GM18507 (cell line): ENCODE results near the gene EGFL7.
"Not testable (repeated sequence)": the region's sequence is repeated elsewhere in the genome, so short reads cannot be mapped to it uniquely, and the experiment has no call there.

Experiments
- DNase-seq: peaks from one replicate; pipeline ENCODE4 v3.0.0; 2011; ENCODE audit warnings: low read depth; ENCODE audit not compliant: insufficient read length; ENCODE audit errors: extremely low spot score
- FAIRE-seq: peaks from 2 replicates; lab custom pipeline; 2011; peaks lifted over from hg19 to GRCh38; lab: Jason Lieb, UNC

EGFL7 gene

DNA sequence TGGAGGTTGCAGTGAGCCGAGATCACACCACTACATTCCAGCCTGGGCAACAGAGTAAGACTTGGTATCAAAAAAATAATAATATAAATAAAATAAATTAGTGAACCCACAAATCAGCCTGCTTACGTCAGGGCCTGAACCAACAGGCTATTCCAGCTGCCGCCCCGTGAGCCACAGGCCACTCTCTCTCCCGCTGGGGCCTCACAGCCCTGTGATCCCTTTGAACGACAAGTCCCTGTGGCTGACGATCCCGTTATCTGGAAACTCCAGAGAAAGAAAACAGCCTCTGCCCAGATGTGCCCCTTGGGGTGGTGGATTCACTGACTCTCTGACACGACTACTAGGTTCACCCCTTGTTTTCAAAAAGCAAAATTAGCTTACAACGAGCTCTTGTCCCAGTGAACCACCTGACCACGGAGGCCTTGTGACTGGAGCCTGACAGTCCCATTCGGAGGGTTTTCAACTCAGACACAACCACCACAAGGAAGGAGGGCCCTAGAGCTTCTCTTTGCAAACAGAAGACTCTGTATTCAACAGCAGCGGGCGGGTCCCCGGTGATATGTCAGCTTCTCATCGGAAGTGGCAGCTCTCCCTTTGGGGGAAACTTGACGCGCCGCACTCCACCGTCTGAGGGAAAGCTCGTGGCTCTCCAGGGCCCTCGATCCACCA, 45.3 kb downstream of the EGFL7 start:
- FAIRE-seq (no peak), DNase-seq (no peak)

DNA sequence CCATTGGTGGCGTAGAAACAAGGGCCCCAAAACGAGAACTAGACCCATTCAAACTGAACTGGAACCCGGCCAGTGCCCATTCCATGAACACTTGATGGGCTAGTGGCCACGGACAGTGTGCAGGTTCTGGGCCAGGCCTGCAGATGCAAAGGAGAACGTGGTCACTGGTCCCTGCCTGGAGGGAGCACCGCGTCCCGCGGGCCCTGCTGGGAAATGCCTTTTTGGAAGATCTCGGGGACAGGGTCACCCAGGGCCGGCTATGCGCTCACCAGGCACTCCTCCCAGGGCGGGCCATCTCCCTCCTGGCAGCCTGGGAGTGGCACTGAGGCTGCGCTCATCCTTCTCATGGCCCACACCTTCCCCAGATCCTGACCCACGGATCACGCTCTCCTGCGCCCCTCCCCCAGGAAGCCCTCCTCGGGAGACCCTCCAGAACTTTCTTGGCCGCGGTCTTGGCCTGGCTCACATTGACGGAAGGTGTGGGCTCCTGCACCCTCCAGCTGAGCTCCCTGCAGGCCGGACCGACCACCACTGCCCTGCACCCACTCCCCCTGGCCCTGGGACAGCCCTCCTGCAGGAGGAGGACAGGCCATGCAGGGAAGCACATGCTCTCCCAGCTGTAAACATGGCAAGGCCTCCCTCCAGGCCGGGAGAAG, 46.9 kb downstream of the EGFL7 start:
- FAIRE-seq (no peak), DNase-seq (no peak)

DNA sequence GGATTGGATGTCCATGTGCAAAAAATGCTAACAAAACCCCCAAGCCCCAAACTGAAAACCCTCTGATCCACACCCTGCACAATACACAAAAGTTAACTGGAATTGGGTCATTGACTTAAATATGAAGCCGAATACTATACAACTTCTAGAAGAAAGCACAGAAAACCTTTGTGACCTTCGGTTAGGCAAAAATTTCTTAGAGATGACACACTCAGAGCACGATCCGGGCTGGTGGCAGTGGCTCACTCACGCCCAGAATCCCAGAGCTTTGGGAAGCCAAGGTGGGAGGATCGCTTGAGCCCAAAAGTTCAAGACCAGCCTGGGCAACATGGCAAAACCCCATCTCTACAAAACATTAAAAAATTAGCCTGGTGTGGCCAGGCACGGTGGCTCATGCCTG, 47.8 kb downstream of the EGFL7 start:
- DNase-seq (no peak), FAIRE-seq (no peak)

DNA sequence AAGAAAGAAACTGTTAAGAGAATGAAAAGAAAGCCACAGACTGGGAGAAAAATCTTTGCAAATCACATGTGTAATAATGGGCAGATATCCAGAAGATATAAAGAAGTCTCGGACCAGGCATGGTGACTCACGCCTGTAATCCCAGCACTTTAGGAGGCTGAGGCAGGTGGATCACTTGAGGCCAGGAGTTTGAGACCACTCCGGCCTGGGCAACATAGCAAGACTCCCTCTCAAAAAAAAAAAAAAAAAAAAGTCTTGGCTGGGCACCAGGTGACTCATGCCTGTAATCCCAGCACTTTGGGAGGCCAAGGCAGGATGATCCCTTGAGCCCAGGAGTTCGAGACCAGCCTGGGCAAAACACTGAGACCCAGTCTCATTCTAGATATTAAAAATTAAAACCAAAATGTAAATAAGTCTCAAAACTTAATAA, 48.5 kb downstream of the EGFL7 start:
- FAIRE-seq: not testable (repeated sequence)

DNA sequence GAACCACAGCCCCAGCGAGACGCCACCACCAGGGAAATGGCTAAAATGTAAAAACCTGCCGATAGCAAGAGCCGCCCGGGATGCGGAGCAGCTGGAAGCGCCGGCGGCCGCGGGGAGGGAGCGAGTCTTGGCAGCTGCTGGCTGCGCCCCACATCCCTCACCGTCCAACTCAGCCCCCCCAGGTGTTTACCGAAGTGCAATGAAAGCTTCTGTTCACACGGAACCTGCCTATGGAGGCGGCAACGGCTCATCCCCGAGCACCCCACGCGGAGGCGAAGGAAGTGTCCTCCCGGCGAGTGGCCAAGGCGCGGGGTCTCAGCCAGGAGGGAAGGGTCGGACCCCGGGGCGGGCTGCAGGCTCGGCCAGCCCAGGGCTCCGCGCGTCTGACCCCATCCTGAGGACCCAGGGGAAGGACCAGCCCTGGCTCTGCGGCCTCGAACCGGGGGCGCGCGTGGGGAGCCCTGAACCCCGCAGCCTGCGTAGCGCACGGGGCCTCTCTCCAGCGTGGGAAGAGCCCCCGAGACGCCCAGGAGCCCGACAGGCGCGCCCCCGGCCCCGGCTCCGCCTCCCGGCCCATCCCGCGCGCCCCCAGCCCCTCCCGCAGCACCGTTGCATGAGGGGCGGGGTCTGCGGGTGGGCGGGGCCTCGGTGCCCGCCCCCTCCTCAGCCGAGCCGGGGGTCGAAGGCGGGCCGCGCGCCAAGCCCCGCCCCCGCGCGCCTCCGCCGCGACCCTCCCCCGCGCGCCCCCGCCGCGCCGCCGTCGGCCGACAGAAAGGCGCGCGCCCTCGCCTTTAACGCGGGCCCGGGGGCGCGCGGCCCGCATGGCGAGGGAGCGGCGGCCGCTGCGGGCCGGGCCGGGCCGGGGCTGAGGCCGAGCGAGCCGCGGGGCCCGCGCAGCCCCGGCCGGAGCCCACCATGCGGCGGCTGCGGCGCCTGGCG, 49.3 kb downstream of the EGFL7 start, which contains the start of gene DIPK1B:
Gene DIPK1B (plus strand): TSS at position 822 of the 939 bp plus-strand sequence. CDS start 94 bp downstream, at position 916.
- no peak for DNase-seq
- no peak for FAIRE-seq

More for the DNA sequence above, 48.5 kb downstream of the EGFL7 start:
- not testable (repeated sequence) for DNase-seq

DNA sequence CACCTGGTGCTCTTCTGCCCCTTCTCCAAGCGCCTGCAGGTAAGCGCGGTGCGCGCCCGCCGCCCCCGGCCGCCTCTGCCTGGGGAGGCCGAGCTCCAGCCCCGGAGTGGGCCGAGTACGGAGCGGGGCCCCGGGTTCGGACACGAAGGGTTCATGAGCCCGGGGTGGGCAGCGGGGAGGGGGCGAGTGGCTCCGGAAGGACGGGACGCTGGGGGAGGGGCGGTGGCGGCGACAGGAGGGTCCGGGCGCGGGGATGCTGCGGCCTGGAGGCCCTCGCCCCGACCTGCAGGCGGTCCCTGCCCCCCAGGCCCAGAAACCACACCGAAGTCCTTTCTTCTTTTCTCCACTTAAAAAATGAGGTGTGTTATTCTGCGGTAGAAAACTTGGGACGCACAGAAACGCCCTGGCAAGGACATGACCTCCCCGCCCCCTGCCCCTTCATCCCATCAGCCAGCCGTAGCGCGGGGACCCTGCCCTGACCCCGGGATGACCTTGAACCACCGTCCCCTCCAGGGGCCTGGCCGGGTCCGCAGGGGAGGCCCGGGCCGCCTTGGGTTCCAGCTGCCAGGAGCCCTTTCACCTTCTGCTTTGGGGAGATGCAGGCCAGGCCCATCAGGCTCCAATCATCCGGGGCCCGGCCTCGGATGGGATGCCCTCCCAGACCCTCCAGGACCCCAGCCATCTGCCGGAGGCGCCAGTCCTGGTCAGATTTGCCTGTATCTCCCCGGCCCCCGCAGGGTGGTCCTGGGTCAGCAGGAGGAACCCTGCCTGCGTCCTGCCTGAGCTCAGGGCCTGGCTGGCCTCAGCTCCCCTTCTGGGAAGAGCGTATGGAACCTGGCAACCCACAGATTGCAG, 50.2 kb downstream of the EGFL7 start:
- DNase-seq: no peak
- FAIRE-seq: no peak

DNA sequence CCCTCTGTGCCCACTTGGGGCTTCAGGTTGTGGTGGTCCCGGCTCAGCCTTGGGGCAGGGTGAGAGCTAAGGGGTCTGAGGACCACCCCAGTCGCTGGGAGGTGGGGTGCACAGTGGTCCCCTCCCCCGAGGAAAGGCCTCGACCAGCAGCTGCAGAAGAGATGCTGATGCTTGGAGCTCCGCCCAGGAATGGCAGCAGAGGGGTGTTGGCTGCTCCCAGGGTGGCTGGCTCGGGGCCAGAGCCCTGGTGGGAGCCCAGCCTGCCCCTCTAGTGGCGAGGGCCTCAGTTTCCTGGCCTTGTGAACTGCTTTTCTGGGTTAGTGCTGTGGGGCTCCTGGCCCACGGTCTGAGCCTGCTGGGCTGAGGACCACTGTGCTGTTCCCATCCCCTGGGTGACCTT, 50.8 kb downstream of the EGFL7 start:
- FAIRE-seq: no peak

DNA sequence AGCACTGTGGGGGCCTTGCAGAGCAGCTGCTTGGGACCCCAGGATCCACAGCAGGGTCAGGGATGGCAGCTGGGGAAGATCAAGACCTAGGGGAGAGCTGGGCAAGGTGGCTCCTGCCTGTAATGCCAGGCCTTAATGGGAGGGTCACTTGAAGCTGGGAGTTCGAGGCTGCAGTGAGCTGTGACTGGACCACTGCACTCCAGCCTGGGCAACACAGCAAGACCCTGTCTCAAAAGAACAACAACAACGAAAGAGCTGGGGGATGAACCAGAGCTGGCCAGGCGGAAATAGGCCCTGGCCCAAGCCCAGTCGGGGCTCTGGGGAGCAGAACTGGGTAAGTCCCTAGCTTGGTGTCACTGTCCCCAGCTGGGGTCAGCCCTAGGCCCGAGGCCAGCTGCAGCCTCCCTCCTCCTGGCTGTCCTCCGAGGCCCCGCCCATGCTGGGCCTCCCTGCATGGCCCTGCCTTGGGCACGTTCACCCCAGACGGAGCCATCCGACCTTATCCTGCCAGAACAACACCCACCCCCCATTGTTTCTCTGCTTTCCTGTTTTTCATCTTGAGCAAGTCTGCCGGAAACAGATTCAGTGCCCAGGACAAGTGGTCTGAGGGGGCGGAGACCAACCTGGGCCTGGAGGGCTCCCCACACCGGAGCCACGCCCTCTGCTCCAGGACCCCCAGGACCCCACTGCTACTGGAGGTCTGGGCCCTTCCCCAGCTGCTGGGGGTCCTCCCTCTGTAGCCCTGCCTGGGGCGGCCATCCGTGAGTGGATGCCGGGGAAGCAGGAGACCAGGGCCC, 51.6 kb downstream of the EGFL7 start:
- DNase-seq (no peak), FAIRE-seq (no peak)

More for the DNA sequence above, 50.8 kb downstream of the EGFL7 start:
- DNase-seq: no peak

DNA sequence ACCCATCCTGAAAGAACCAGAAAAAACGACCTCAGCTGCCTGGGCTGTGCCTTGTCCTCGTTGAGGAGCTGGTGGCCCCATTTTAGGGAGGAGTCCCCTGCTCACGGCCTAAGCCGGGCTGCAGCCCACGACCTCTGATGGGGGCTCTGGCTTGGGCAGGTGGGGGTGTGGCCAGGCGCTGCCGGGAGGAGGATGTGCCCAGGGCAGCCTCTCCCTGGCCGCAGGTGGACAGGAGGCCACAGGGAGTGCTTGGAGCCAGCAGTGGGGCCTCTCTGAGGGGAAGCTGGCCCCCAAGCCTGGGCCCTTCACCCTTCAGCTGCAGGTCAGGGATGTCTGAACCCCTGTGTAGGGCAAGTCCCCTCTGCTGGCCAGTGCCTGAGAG, 52.2 kb downstream of the EGFL7 start:
- FAIRE-seq (no peak), DNase-seq (no peak)

DNA sequence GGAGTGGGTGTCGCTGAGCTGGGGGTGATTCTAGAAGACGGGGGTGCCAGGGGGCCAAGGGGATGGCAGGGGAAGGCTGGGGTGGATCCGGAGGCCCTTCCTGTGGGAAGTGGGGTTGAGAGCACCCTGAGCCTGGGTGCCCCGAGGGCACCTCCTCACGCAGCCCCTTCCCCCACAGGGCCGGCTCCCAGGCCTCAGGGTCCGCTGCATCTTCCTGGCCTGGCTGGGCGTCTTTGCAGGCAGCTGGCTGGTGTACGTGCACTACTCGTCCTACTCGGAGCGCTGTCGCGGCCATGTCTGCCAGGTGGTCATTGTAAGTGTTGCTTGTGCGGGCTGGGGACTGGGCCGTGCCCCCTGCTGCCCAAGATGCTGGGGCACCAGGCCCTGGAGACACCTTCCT, 54.7 kb downstream of the EGFL7 start:
- no peak for FAIRE-seq
- DNase-seq: no peak

DNA sequence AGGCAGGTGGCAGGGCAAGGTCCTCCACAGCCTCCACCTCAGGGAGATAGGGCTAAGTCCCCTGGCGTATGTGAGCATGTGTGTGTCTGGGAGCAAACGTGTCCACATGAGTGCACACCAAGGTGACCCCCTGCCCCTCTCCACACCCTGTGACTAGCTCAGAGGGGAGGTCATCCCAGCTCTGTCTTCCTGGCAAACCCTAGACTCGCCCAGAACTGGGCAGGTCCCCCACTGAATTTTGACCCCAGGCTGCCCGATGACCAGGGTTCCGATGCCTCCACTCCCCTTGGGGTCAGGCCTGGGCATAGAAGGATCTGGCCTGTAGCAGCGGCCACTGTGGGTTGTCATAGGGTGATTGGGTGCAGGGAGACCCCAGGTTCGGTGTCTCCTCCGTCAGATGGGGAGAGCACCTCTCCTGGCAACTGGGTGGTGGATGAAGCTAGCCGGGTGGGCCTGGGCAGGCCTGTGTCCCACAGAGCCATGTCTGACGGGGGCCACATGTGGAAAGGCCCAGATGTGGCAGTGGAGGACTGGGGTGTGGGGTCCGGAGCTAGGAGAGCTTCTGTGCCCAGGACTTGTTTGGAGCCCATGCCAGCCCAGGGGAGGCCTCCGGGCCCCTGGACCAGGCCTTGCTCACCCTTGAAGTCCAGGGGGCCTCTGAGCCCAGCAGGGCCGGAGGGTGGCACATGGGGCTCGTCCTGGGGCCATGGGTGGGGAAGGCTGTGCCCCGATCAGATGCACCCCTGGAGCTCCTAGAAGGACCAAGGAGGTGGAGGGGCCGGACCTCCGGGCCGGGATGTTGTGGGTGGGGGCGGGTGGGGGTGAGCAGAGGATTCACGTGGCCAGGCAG, 55.9 kb downstream of the EGFL7 start:
- FAIRE-seq (no peak), DNase-seq (no peak)

DNA sequence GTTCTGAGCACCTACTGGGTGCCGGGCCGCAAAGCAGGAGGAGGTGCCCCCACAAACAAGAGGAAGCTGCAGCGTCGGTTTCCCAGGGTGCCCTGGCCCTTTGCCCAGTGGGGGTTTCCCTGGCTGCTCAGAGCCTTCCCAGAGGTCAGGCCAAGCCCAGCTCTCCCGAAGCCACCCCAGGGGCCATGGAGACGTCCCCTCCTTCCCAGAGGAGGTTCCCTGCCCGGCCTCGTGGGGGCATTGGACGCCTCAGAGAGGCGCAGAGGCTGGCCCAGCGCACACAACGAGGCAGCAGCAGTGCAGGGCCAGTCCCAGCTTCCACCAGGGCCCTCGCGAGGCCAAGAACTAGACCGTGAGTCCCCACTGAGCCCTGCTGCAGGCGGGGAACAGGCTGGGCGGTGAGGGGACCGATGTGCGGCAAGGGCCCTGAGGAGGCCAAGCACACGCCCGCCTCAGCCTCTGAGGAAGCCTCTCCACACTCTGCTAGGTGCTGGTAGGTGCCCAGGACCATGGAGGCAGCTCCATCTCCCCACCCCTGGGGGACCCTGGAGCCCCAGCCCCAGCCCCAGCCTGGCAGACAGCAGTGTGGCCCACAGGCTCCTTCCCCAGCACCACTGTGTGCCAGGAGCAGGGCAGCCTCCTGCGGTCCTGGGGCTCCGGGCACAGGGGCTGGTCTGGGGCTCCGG, 56.6 kb downstream of the EGFL7 start:
- DNase-seq (no peak), FAIRE-seq (peak; percentile 39)

DNA sequence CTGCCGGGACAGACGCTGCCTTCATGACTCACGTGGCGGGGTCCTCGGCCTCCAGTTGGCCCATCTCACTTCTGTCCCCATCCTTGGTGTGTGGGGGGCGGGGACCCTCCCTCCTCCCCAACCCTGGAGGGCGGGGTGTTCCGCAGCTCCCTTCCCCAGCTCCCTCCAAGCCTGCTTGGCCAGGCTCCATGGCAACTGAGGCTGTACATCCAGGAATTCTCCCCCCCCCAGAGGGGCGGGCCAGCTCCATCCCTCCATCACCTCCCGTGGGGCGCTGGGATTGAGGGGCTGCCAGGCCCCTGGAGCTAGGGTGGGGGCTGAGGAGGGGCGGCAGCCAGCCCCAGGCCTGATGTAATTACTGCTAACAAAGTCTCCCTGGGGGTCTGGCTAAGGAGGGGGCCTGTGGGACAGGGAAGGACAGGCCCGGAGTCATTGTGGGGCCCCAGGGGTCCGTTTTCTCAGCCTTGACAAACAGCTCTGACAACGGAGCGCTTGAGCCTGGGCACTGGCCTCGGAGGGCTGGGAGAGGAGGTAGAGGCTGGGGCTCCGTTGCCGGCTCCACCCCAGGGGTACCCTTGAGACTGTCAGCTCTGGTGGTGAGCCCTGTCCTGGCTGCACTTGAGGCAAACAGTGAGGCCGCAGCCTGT, 57.7 kb downstream of the EGFL7 start:
- FAIRE-seq: no peak
- DNase-seq: no peak

DNA sequence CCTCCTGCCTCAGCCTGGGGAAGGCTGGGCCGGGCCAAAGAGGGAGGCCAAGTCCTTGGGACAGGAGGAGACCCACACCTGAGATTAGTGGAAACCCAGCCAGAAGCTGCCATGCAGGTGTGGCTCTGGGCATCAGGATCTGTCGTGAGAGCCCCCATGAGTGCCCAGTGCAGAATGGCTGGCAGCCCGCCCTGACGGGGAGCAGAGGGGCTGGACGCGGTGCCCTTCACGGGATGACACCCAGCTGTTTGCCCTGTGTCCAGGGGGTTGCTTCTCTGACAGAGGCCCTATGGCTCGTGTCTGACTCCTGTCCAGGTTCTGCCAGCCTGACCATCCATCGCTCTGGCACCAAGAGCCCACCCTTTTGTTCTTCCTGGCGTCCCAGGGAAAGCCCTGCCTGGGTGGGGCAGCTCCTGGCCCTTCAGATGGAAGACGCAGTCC, 58.2 kb downstream of the EGFL7 start:
- DNase-seq (no peak), FAIRE-seq (no peak)

DNA sequence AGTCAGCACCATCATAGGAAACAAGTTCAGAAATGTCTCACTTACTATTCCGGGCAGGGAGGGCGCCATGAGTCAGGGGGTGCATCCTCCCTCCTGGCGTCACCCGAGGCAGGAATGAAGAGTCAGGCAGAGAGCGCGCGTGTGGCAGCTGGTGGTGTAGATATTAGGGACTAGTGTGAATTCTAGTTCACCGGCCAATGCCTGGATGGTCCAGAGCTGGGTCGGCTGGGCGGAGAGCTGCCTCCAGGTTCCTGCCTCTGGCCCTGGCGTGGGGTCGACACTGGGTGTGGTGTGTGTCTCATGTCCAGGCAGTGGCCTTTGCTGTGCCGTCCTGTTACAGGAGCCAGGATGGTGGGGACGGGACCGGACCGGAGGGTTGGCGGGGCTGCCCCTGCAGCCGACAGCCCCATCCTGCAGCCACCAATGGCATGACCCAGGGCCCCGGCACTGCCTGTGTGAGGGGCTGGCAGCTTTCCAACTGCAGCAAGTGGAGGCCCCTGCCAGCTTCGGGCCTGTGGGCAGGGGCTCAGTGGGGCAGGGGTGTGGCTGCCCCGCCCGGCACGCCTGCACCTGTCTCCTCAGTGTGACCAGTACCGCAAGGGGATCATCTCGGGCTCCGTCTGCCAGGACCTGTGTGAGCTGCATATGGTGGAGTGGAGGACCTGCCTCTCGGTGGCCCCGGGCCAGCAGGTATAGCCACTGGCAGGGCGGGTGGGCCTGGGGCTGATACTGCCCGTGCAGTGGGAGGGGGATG, 58.8 kb downstream of the EGFL7 start:
- DNase-seq: no peak
- no peak for FAIRE-seq
